HL-60 (cell line): ENCODE results near the gene SLC12A3.

Experiments used
- GABPA ChIP-seq: IDR thresholded peaks from 2 replicates; pipeline ENCODE4 v1.6.1; 2012; ENCODE audit warnings: low read depth
- POLR2AphosphoS5 ChIP-seq: IDR thresholded peaks from 2 replicates; pipeline ENCODE4 v1.6.1; 2012; ENCODE audit warnings: low read depth
- SPI1 ChIP-seq: IDR thresholded peaks from 2 replicates; pipeline ENCODE4 v1.6.1; 2012; ENCODE audit warnings: low read depth, mild to moderate bottlenecking, borderline replicate concordance
- TF ChIP-seq, protein P1 (sequence below): IDR thresholded peaks from one replicate; pipeline ENCODE4 v1.5.1; 2011; ENCODE audit warnings: low read length, control low read depth, inconsistent platforms; ENCODE audit not compliant: insufficient read depth
- TF ChIP-seq, protein P2 (sequence below): IDR thresholded peaks from 2 replicates; pipeline ENCODE4 v1.6.1; 2012; ENCODE audit warnings: low read depth; ENCODE audit not compliant: insufficient replicate concordance

DNA sequence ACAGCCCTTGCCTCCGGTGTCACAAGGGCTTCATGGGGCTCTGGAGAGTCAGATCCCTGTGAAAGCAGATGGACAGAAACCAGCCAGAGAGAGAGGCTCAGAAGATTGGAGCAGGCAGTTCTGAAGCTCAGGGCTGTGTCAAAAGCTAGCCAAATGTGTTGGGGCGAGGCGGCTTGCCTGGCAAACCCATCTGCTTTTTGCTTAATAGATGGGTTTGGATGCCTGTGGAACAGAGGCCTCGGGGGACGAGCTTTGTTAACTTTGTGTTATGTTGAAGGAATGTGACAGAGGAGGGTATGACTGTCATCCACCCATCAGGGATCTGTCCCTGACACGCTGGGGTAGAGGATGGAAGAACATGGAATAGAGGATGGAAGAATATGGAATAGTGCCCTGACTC is 21.0 kb upstream of the SLC12A3 start:
- TF ChIP-seq POLR2AphosphoS5 (no peak), SPI1 (no peak), GABPA (no peak)
- TF ChIP-seq, protein P1, sequence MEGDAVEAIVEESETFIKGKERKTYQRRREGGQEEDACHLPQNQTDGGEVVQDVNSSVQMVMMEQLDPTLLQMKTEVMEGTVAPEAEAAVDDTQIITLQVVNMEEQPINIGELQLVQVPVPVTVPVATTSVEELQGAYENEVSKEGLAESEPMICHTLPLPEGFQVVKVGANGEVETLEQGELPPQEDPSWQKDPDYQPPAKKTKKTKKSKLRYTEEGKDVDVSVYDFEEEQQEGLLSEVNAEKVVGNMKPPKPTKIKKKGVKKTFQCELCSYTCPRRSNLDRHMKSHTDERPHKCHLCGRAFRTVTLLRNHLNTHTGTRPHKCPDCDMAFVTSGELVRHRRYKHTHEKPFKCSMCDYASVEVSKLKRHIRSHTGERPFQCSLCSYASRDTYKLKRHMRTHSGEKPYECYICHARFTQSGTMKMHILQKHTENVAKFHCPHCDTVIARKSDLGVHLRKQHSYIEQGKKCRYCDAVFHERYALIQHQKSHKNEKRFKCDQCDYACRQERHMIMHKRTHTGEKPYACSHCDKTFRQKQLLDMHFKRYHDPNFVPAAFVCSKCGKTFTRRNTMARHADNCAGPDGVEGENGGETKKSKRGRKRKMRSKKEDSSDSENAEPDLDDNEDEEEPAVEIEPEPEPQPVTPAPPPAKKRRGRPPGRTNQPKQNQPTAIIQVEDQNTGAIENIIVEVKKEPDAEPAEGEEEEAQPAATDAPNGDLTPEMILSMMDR: no peak
- TF ChIP-seq, protein P2, sequence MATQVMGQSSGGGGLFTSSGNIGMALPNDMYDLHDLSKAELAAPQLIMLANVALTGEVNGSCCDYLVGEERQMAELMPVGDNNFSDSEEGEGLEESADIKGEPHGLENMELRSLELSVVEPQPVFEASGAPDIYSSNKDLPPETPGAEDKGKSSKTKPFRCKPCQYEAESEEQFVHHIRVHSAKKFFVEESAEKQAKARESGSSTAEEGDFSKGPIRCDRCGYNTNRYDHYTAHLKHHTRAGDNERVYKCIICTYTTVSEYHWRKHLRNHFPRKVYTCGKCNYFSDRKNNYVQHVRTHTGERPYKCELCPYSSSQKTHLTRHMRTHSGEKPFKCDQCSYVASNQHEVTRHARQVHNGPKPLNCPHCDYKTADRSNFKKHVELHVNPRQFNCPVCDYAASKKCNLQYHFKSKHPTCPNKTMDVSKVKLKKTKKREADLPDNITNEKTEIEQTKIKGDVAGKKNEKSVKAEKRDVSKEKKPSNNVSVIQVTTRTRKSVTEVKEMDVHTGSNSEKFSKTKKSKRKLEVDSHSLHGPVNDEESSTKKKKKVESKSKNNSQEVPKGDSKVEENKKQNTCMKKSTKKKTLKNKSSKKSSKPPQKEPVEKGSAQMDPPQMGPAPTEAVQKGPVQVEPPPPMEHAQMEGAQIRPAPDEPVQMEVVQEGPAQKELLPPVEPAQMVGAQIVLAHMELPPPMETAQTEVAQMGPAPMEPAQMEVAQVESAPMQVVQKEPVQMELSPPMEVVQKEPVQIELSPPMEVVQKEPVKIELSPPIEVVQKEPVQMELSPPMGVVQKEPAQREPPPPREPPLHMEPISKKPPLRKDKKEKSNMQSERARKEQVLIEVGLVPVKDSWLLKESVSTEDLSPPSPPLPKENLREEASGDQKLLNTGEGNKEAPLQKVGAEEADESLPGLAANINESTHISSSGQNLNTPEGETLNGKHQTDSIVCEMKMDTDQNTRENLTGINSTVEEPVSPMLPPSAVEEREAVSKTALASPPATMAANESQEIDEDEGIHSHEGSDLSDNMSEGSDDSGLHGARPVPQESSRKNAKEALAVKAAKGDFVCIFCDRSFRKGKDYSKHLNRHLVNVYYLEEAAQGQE: no peak
